NB4 (cell line): ENCODE data around the gene BRF1.

Experiments
- DNase-seq: peaks from one replicate; pipeline ENCODE4 v3.0.0; 2010; ENCODE audit warnings: low read depth
- H3K4me3 ChIP-seq: one replicate; pipeline ENCODE4 v1.5.1; 2011; ENCODE audit warnings: mild to moderate bottlenecking, low read depth, low read length, moderate library complexity
- MAX ChIP-seq: IDR thresholded peaks from 2 replicates; pipeline ENCODE4 v1.6.1; 2011; ENCODE audit warnings: low read depth, low read length
- MYC ChIP-seq: IDR thresholded peaks from 2 replicates; pipeline ENCODE4 v1.6.1; 2011; ENCODE audit warnings: low read depth, low read length
- POLR2A ChIP-seq: IDR thresholded peaks from 2 replicates; pipeline ENCODE4 v1.6.1; 2011; ENCODE audit warnings: mild to moderate bottlenecking; ENCODE audit not compliant: insufficient read length; ENCODE audit errors: extremely low read depth
- TF ChIP-seq, protein P1 (sequence below): IDR thresholded peaks from one replicate; pipeline ENCODE4 v1.5.1; 2012; ENCODE audit warnings: low read depth, low read length

BRF1 gene

DNA sequence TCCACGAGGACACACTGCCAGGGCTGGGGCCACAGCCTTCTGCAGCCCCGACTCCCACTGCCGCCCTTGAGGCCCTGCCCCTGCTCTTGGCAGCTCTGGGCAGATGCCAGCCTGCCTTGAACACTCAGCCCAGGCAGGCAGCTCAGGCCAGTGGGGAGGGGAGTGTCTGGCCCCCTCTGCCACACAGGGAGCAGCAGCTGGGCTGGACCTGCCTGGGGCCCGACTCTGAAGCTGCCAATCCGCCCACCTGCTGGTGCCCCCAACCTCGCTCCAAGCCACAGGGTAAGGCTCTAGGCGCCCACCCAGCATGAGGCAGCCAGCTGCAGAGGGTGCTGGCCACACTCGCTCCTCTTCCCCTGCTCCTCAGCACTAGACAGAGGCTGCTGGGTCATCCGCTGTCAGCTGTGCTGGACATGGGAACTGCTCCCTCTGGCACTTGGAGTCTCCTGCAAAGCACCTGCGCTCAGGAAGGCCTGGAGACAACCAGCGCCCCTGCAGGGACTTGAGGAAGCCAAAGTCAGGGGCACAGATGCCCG lies 95.1 kb downstream of the BRF1 start:
- TF ChIP-seq MAX (no peak), MYC (no peak), POLR2A (no peak)
- TF ChIP-seq, protein P1, sequence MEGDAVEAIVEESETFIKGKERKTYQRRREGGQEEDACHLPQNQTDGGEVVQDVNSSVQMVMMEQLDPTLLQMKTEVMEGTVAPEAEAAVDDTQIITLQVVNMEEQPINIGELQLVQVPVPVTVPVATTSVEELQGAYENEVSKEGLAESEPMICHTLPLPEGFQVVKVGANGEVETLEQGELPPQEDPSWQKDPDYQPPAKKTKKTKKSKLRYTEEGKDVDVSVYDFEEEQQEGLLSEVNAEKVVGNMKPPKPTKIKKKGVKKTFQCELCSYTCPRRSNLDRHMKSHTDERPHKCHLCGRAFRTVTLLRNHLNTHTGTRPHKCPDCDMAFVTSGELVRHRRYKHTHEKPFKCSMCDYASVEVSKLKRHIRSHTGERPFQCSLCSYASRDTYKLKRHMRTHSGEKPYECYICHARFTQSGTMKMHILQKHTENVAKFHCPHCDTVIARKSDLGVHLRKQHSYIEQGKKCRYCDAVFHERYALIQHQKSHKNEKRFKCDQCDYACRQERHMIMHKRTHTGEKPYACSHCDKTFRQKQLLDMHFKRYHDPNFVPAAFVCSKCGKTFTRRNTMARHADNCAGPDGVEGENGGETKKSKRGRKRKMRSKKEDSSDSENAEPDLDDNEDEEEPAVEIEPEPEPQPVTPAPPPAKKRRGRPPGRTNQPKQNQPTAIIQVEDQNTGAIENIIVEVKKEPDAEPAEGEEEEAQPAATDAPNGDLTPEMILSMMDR = no peak

DNA sequence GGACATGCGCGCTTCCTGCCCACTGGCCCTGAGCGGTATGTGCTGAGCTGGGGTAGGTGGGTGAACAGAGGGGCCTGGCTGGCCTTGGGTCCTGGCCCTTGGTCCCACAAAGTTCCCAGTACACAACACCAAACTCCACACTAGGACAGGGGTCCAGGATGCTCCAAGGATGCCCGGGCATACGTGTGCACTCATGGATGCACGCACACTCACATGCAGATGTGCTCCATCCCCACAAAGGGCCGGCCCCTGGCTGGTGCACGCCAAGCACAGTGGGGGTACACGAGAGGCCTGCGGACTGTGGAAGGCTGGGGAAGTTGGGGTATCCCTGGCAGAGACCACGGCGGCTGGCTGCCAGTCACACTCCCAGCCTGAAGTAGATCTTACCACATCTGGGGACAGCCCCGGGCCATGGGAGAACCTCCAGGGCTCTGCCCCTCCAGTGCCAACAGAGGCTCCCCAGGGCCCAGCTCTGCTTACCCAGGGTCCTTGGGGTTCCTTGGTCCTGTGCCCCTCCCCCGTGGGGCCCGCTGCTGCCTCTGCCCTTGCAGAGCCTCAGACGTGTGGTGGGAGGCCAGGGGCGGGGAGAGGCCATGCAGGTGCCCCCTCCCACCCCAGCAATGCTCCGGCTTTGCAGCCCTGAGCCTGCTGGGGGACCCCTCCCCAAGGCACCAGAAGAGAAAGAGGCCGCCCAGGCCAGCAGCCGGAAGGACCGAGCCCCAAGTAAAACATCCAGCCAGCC lies 95.7 kb downstream of the BRF1 start:
- no peak for DNase-seq
- no peak overlapping the region for H3K4me3 ChIP-seq
- TF ChIP-seq MYC (no peak), MAX (no peak), POLR2A (no peak)
- TF ChIP-seq, protein P1 = no peak

More for the DNA sequence above, 95.1 kb downstream of the BRF1 start:
- no peak overlapping the region for H3K4me3 ChIP-seq
- no peak for DNase-seq

DNA sequence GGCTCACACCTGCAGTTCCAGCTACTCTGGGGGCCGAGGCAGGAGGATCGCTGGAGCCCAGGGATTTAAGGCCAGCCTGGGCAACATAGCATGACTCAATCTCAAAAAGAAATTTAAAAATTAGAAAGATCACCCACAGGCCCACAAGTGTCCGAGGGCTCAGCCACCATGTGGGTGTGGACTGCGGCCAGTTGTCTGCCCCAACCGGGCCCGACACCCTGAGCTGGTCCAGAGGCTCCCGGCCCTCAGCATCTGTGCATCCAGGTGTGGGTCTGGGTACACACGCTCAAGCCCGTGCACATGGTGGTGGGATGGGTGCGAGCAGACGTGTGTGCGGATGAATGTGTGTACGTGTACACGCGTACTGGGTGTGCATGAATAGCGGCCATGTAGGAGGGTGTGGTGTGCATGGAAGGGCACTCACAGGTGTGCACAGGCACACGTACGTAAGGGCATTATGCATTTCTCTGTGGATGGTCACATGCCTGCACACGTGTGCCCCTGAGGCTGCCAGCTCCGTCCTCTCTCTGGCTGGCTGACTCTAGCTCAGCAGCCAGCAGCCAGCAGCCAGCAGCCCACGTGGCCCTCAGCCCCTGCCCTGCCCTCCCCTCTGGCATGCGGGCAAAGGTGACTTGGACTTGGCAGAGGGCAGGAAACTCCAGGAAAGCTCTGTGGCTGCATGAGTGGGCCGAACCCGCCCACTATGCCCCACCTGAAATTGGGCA lies 96.4 kb downstream of the BRF1 start:
- H3K4me3 ChIP-seq = no peak overlapping the region
- TF ChIP-seq MAX = no peak
- TF ChIP-seq MYC = no peak
- no peak for TF ChIP-seq POLR2A
- TF ChIP-seq, protein P1 = no peak
- no peak for DNase-seq

GRCh38 chr14:105203701-105204100 lies 97.1 kb downstream of the BRF1 start:
- H3K4me3 ChIP-seq = no peak overlapping the region
- TF ChIP-seq POLR2A = no peak
- DNase-seq = no peak

DNA sequence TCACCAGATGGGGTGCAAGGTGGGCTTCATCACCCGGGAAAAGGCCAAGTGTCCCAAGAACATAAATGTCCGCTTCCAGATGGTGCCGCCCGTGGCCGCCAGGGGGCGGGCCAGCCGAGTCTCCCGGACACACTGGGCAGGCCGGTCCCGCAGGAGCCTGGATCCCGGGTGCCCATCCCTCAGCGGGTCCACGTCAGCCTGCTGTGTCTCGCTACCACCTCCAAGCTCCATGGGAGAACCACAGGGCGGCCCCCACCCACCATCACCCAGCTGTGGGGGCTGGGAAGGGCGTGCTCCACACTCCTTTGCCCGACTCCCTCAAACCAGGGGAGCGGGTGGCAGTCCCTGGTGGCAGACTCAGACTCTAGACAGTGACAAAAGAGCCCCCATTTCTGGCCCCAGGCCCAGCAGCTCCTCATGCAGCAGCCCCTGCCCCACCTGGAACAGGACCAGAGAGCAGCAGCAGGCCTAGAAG lies 97.7 kb downstream of the BRF1 start:
- DNase-seq = peak; percentile 60

More for the DNA sequence above, 97.7 kb downstream of the BRF1 start:
- H3K4me3 ChIP-seq = no peak overlapping the region
- TF ChIP-seq MYC = no peak
- no peak for TF ChIP-seq MAX
- TF ChIP-seq POLR2A = no peak
- TF ChIP-seq, protein P1 = peak; percentile 80
